K562 (cell line): ENCODE measurements around the gene LACTB. TPM values are rescaled to one million over a fixed set of nuclear protein-coding genes. Genes with fewer than 3 reads are reported as not detected.

ENCODE experiments used
- CBFA2T2 ChIP-seq: fragments of 450-650 bp; conservative IDR thresholded peaks from 2 replicates; pipeline ENCODE4 v1.6.1; 2017; ENCODE audit warnings: mild to moderate bottlenecking
- CREBBP ChIP-seq: IDR thresholded peaks from one replicate; pipeline ENCODE4 v1.6.1; 2012; ENCODE audit warnings: low read depth, mild to moderate bottlenecking, control low read depth, inconsistent platforms, low read length
- MED1 ChIP-seq: sonication (generic); formaldehyde crosslinking; IDR thresholded peaks from 2 replicates; pipeline ENCODE4 v1.8.1; 2023; ENCODE audit warnings: missing genetic modification reagents, borderline replicate concordance
- MEIS2 ChIP-seq: fragments of 450-650 bp; IDR thresholded peaks from 2 replicates; pipeline ENCODE4 v1.6.1; 2014; ENCODE audit warnings: mild to moderate bottlenecking; ENCODE audit not compliant: partially characterized antibody
- NFE2 ChIP-seq: IDR thresholded peaks from 2 replicates; pipeline ENCODE4 v1.6.1; 2014; ENCODE audit warnings: antibody characterized with exemption, low read depth
- NR1H2 ChIP-seq: sonication (generic); formaldehyde crosslinking; IDR thresholded peaks from 2 replicates; pipeline ENCODE4 v1.4.0; 2020; ENCODE audit warnings: mild to moderate bottlenecking, missing genetic modification reagents
- RBM14 ChIP-seq: fragments of 200-400 bp; formaldehyde crosslinking; IDR thresholded peaks from 2 replicates; pipeline ENCODE4 v1.6.1; 2018; ENCODE audit warnings: low read depth, mild to moderate bottlenecking, low read length, moderate library complexity, borderline replicate concordance; ENCODE audit not compliant: insufficient read depth
- RNF219 ChIP-seq: fragments of 250-450 bp; sonication (Bioruptor Pico); IDR thresholded peaks from 2 replicates; pipeline ENCODE4 v1.5.0; 2022; ENCODE audit warnings: mild to moderate bottlenecking
- SMARCE1 ChIP-seq: fragments of 450-650 bp; IDR thresholded peaks from 2 replicates; pipeline ENCODE4 v1.7.1; 2016; ENCODE audit warnings: mild to moderate bottlenecking
- SMC3 ChIP-seq: conservative IDR thresholded peaks from 2 replicates; pipeline ENCODE4 v1.6.1; 2011; ENCODE audit warnings: low read depth, low read length, improper control_type of control experiment; ENCODE audit not compliant: insufficient read depth
- TBP ChIP-seq: optimal IDR thresholded peaks from 2 replicates; pipeline ENCODE3; 2011; ENCODE audit warnings: low read depth, low read length, improper control_type of control experiment
- TCF3 ChIP-seq: sonication (generic); formaldehyde crosslinking; IDR thresholded peaks from 2 replicates; pipeline ENCODE4 v1.4.0; 2020; ENCODE audit warnings: mild to moderate bottlenecking, missing genetic modification reagents
- UBTF ChIP-seq, 2 experiments: IDR thresholded peaks; 2 replicates each; pipeline ENCODE4 v1.6.1; 2012; ENCODE audit warnings: improper control_type of control experiment in 2 of 2, low read depth in 2 of 2, low read length in 2 of 2, borderline replicate concordance in 1 of 2
- ZNF316 ChIP-seq: fragments of 450-650 bp; IDR thresholded peaks from 2 replicates; pipeline ENCODE4 v1.6.1; 2016
- ZNF695 ChIP-seq: fragments of 450-650 bp; formaldehyde crosslinking; IDR thresholded peaks from 2 replicates; pipeline ENCODE4 v1.4.0; 2020; ENCODE audit warnings: mild to moderate bottlenecking, moderate library complexity
- ZNF79 ChIP-seq: fragments of 250-450 bp; sonication (Bioruptor Pico); IDR thresholded peaks from 2 replicates; pipeline ENCODE4 v1.4.0; 2020; ENCODE audit warnings: low read depth, mild to moderate bottlenecking, moderate library complexity
- polyA plus RNA-seq, 8 experiments: library from polyadenylated mRNA; depleted of rRNA in 4 of 8; stranded (reverse) in 5 of 8; unstranded in 3 of 8; fragments of >200 nt; fragmentation: Nextera tagmentation in 2 of 8; fragmentation: Illumina TruSeq in 1 of 8; extraction: Ambion mirVana in 2 of 8; extraction: Trizol in 1 of 8; gene quantifications; 2 replicates each; pipeline versions ENCODE4 v1.2.1 to v1.2.3, GENCODE V29; 2011 to 2014; ENCODE audit warnings: inconsistent platforms in 1 of 8, missing spikeins in 1 of 8
- total RNA-seq, 7 experiments: library from RNA; depleted of rRNA in 6 of 7; stranded (reverse); fragments of >200 nt in 6 of 7; fragmentation: Illumina TruSeq in 2 of 7; extraction: Trizol in 2 of 7; gene quantifications; 2 replicates each; pipeline versions ENCODE4 v1.2.1 to v1.2.3, GENCODE V29; 2011 to 2021; ENCODE audit warnings: low replicate concordance in 1 of 7
- TF ChIP-seq, protein P1 (sequence below): sonication (generic); formaldehyde crosslinking; IDR thresholded peaks from 2 replicates; pipeline ENCODE4 v1.8.0; 2023; ENCODE audit warnings: missing genetic modification reagents, mild to moderate bottlenecking, borderline replicate concordance
- TF ChIP-seq, protein P2 (sequence below): fragments of 450-650 bp; IDR thresholded peaks from 2 replicates; pipeline ENCODE4 v1.6.1; 2018; ENCODE audit warnings: mild to moderate bottlenecking, low read depth; ENCODE audit not compliant: partially characterized antibody

LACTB gene
- total and polyA plus RNA-seq, 9 of the 15 experiments (the other 6 are each of a cell fraction or from before 2014, with no cell fraction given) = 3.1 to 15.5 (median 9.8) TPM

- TF ChIP-seq, protein P1, sequence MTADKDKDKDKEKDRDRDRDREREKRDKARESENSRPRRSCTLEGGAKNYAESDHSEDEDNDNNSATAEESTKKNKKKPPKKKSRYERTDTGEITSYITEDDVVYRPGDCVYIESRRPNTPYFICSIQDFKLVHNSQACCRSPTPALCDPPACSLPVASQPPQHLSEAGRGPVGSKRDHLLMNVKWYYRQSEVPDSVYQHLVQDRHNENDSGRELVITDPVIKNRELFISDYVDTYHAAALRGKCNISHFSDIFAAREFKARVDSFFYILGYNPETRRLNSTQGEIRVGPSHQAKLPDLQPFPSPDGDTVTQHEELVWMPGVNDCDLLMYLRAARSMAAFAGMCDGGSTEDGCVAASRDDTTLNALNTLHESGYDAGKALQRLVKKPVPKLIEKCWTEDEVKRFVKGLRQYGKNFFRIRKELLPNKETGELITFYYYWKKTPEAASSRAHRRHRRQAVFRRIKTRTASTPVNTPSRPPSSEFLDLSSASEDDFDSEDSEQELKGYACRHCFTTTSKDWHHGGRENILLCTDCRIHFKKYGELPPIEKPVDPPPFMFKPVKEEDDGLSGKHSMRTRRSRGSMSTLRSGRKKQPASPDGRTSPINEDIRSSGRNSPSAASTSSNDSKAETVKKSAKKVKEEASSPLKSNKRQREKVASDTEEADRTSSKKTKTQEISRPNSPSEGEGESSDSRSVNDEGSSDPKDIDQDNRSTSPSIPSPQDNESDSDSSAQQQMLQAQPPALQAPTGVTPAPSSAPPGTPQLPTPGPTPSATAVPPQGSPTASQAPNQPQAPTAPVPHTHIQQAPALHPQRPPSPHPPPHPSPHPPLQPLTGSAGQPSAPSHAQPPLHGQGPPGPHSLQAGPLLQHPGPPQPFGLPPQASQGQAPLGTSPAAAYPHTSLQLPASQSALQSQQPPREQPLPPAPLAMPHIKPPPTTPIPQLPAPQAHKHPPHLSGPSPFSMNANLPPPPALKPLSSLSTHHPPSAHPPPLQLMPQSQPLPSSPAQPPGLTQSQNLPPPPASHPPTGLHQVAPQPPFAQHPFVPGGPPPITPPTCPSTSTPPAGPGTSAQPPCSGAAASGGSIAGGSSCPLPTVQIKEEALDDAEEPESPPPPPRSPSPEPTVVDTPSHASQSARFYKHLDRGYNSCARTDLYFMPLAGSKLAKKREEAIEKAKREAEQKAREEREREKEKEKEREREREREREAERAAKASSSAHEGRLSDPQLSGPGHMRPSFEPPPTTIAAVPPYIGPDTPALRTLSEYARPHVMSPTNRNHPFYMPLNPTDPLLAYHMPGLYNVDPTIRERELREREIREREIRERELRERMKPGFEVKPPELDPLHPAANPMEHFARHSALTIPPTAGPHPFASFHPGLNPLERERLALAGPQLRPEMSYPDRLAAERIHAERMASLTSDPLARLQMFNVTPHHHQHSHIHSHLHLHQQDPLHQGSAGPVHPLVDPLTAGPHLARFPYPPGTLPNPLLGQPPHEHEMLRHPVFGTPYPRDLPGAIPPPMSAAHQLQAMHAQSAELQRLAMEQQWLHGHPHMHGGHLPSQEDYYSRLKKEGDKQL (CRISPR knock-in tag) = no peak
- TF ChIP-seq ZNF79 (CRISPR knock-in tag) = no peak
- TF ChIP-seq, protein P2, sequence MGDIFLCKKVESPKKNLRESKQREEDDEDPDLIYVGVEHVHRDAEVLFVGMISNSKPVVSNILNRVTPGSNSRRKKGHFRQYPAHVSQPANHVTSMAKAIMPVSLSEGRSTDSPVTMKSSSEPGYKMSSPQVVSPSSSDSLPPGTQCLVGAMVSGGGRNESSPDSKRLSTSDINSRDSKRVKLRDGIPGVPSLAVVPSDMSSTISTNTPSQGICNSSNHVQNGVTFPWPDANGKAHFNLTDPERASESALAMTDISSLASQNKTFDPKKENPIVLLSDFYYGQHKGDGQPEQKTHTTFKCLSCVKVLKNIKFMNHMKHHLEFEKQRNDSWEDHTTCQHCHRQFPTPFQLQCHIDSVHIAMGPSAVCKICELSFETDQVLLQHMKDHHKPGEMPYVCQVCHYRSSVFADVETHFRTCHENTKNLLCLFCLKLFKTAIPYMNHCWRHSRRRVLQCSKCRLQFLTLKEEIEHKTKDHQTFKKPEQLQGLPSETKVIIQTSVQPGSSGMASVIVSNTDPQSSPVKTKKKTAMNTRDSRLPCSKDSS = no peak
- TF ChIP-seq TCF3 (CRISPR knock-in tag) = no peak
- TF ChIP-seq RBM14 = no peak
- peak; percentile 95 for TF ChIP-seq ZNF316
- peak; percentile 52; the same call in 1 of the 2 replicates for TF ChIP-seq SMARCE1
- TF ChIP-seq ZNF695 (CRISPR knock-in tag) = no peak
- no peak for TF ChIP-seq CBFA2T2
- TF ChIP-seq UBTF (IDR thresholded peaks at IDR 0.05; ENCODE audit: borderline replicate concordance in 1 of 2, low read depth in 2 of 2, low read length in 2 of 2) = no peak
- TF ChIP-seq RNF219 (CRISPR knock-in tag) = no peak
- no peak for TF ChIP-seq MED1 (CRISPR knock-in tag)
- peak; percentile 61 for TF ChIP-seq MEIS2
- no peak for TF ChIP-seq NR1H2 (CRISPR knock-in tag)
- TF ChIP-seq SMC3 = no peak
- TF ChIP-seq CREBBP = no peak
- peak; percentile 89 for TF ChIP-seq NFE2
- no peak for TF ChIP-seq TBP
Measured at GRCh38 chr15:63112871-63113270, 8.8 kb upstream of the LACTB start (continued).
